Measurements from ENCODE around the gene L3MBTL4.
"Not testable (repeated sequence)": the region's sequence is repeated elsewhere in the genome, so short reads cannot be mapped to it uniquely, and the experiment has no call there.

L3MBTL4 gene

DNA sequence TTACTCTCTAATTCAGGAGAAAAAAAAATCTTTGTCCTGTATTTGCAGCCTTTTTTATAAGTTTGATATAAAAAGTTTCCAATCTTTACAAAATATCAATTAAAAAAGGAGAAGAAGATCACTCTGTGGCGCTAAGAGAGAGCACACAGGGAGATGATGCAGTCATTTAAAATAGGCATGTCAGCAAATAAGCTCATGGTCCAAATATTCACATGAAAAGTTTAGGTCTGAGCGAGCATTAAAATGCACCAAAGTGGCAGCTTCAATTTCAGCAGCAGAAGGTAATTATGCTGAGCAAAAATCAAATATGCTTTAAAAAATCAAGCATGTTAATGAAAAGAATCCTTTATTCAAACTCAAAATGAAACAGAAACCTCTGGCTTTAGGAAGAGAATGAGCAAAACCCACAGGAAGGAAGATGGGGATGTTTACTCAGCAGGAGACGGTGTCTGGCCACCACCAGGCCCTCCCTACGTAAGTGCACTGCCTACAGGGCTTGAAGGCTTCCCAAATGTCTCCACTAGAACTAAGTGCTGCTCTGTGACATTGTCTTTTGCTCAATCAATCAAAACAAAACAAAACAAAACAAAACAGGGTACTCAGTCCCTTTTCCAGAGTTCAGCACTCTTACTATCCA, 120.4 kb downstream of the L3MBTL4 start:
- no peak for DNase-seq

DNA sequence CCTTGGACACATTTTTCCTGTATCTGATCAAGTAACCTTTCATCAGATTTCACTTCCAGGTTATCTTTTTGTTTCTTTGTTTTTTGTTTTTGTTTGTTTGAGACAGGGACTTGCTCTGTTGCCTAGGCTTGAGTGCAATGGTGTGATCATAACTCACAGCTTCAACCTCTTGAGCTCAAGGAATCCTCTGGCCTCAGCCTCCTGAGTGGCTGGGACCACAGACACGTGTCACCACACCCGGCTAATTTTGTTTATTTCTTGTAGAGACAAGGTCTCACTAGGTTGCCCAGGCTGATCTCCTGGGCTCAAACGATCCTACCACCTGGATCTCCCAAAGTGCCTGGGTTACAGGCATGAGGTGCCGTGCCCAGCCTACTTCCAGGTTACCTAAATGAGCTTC, 124.9 kb downstream of the L3MBTL4 start:
- DNase-seq: no peak

DNA sequence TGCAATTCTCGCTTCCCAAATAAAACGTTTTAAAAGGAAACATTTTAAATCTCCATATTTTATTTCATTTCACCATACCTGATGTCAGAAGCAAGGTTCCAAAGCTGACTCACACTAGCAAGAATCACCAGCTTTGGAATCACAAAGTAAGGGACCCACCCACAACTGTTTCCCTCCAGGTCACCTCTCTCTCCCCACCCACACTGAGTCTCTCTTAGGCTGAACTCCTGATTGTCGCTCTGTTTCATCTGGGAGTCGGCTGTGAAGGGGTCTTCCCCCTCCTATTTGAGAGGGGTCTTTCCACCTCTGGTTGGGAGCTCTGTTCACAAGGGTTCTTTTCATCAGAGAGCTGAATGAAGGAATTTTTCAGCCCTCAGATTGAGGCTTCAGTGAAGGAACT, 128.1 kb downstream of the L3MBTL4 start:
- no peak for DNase-seq

DNA sequence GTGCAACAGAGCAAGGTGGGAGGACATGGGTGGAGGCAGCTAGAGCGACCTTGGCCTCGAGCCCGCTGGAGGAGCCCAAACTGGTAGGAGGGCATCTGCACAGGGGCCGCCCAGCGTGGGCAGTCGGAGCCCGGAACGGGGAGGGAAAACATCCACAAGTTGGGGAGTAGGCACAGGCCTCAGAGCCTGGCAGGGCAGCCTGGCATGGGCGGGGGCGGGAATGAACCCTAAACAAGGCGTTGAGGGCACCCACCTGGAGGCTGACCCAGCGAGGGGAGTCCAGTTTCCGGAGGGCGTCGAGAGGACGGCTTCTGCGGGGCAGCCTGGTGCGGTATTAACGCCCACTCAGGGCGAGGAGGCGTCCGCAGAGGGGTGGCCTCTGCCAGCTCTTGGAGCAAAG, 129.9 kb downstream of the L3MBTL4 start:
- DNase-seq: no peak

DNA sequence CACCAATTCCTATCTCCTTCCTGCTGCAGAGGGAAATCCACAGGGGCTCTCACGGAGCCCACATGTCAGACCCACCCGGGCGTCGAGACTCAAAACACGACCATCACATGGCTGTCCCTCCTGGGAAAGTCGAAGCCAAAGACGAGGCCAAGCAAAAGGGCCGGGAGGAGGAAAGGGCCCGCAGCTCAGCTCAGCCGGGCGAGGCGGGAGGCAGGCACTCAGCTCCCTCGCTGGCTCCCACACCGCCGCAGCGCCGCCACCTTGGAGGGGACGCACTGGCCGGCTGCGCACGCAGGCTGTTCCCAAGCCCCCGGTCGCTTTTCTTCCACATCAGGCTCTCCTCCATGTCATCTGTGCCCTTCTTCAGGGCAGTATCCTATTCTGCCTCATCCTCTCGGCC, 130.4 kb downstream of the L3MBTL4 start:
- no peak for DNase-seq

DNA sequence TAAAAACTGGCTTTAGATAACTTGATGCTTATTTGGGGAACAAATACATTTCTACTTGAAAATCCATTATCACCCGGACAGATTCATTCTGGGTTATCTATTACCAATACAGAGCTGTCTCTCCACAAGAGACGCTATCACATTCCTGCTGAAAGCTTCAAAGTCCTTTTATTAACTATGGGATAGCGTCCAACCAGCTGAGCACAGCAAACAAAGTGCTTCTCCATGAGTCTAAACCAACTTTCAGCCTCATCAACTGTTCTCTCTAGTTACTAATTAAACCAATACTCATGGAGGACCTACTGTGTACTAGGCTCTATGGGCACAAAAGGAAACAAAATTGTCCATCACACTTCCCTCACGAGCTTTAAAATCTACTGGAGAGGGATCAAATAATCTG, 132.8 kb downstream of the L3MBTL4 start:
- no peak for DNase-seq

DNA sequence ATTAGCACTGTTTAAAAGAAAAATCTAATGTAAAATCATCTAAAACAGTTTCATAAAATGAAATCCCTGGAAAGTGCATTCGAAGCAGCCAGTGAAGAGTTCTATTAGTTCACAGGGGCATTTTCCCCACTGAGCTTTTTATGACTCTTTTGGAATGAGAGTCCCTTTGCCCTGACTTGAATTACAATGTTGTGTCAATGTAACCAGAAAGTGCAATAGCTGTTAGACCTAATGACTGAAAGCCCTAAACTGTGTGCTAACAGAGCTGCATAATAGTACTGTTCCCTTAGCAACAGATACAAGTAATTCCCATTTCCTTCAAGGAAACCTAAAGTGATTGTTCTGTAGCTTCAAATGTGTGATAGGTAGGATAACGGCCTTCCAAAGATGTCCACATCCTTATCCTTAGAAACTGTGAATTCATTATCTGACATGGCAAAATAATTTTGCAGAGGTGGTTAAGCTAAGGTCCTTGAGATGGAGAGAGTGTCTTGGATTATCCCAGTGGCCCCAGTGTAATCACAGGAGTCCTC, 134.4 kb downstream of the L3MBTL4 start:
- no peak for DNase-seq

DNA sequence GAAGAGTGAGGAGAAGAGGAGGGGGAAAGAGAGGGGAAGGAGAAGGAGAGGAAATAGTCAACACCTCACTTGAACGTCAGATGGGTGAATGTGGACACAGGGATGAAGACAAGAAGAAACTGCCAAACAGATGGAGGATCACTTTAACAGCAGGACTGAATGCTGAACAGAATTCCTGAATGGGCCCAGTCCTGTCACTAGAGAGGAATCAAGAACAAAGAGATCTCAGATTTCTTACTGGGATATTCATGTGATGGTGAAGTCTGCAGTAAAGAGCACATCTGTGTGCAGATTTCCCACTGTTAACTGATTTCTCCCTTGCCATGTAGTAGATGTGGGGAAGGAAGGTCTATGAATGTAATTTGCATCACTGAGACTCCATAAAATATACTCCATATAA, 135.4 kb downstream of the L3MBTL4 start:
- no peak for DNase-seq

DNA sequence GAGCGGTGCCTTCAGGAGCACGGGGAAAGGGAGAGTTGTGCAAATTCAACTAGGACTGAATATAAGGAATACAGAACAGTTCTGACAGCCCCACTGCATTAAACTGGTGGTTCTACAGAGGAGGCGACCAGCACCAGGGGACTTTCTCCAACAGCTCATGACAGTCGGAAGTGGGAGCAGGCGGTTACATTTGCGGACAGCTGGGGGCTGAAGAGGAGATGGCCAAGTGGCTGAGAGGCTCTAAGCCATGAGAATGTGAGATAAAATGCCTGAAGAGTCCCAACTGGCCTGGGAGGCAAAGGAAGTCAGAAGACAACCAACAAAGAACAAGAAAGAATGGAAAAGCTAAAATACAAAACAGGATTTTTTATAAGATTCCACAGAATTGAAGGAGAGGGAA, 141.3 kb downstream of the L3MBTL4 start:
- DNase-seq: no peak

DNA sequence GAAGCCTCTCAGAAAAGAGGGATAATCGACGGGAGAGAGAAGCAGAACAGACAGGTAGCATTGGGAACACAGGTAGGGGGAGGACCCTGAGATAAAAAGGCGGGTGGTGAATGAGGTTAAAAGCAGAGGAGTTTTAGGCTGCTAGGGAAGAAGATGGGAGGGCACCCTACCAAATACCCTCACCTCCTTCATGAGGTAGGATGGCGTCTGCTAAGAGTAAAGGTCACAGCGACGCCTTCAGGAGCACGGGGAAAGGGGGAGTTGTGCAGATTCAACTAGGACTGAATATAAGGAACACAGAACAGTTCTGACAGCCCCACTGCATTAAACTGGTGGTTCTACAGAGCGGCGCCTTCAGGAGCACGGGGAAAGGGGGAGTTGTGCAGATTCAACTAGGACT, 142.6 kb downstream of the L3MBTL4 start:
- DNase-seq: not testable (repeated sequence)

DNA sequence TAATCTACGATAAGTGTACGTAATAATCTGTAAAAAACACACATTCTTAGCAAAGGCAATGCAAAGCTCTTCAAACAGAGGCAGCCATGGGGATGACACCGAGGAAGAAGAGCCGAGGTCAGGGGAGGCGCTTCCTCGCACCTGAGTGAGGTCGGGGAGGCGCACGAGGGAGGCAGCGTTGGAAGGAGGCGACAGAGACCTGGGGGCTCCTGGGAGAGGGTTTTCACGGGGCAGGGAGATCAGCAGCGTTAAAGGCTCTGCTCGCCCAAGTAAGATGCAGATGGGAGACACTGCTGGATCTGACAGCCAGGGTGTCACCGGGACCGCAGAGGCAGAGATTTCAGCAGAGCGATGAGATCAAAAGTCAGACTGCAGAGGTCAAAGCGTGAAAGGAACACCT, 143.1 kb downstream of the L3MBTL4 start:
- DNase-seq: no peak

DNA sequence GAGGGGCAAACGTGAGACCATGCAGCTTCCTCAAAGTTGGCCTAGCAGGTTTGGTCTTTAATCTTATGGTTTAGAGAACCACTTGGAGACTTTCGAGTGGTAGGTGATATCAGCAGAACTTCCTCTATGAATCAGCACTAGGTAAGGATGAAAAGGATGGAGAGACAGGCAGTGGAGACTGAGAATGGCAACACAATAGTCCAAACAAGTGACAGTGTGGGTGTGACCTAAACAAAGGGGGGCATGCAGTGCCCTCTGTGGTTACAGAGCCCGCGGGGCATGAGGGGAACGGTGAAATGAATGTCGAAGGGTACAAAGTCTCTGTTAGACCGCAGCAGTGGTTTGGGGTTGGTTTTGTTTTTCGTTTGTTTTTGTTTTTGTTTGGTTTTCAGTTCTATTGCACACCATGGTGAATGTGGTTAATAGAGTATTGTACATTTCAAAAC, 143.9 kb downstream of the L3MBTL4 start:
- DNase-seq: no peak

DNA sequence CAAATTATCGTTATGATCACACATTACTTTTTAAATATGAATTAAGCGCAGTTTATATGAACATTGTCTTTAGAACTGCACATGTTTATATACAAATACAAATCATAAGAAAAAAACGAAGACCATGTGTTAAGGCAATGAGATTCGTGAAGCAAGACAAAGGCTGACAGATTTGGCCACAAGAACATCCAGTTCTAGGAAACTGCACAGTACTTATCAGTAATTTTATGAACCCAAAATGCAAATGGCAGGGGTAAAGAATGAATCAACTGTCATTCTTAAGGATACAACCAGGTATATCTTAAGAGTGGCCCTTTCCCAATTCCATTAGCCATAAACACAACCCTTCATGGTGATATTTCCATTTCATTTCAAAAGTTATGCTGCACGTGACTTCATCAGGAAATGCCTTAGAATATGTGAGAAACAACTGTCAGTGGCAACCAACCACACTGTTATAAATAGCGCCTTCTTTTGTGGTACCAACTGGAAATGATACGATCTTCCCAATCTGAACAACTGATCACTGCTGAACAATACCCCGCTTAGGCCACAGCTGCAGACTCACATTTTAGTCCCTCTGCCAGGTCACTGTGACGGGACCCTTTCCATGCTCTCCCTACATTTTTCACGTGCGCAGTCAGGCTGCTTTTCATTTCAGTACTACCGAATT, 144.9 kb downstream of the L3MBTL4 start:
- DNase-seq: no peak

DNA sequence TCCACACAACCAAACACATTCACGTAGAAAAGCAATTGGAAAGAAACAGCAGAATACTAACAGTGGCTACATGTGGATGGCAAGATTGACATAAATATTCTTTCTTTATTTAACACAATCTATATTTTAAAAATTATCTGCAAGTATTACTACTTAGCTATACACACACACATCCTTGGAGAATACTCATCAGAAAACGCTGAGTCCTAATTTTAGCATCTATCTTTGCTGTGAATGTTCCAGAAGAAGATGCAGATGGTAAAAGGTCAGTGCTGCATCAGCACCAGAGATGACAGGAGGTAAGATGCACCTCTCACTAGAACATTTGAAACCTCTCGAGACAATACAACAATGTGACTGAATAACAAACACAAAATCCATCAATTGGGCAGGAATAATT, 148.5 kb downstream of the L3MBTL4 start:
- DNase-seq: no peak

DNA sequence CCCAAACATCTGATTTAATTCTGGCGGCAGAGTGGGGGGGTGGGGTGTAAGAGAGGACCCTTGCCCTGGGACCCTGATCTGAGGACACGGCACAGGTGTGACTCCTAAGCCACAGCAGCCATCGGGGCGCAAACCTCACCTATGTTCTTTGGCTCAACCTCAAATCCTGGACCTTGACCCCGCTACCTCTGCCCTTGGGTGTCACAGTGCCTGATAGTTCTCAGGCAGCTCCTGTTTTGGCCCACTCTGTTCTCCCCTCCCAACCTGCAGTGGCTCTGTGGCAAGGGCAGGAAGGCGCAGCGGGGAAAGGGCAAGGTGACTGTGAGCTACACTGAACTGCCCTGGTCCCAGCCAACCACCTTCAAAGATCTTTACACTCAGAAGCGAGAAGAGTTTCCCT, 152.8 kb downstream of the L3MBTL4 start:
- DNase-seq: no peak

DNA sequence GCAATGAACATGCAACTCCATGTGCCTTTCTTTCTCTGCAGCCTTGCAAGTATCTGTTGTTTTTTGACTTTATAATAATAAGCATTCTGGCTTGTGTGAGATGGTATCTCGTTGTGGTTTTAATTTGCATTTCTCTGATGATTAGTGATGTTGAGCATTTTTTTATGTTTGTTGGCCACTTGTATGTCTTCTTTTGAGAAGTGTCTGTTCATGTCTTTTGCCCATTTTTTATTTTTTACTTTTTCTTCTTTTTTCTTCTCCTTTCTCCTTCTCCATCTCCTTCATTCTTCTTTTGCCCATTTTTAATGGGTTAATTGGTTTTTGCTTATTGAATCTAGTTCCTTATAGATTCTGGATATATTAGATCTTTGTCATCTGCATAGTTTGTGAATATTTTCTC, 155.4 kb downstream of the L3MBTL4 start:
- DNase-seq: not testable (repeated sequence)

DNA sequence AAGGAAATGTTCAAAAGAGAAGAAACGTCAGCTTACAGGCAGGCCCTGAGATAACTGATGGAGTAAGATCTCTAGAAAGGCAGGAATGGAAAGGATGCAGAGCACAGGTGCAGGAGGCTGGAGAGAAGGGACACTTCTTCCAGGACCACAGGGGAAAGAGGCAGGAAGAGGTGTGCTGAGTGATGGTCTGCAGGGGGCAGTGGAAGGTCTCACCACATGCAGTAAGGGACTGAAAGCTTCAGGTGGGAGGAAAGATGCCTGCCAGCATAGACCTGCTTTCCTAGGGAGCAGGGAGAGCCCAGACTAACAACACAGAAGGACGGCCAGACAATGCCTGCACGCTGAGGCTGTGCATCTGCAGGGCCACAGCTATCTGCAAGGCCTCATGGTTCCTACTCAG, 156.8 kb downstream of the L3MBTL4 start:
- DNase-seq: no peak

DNA sequence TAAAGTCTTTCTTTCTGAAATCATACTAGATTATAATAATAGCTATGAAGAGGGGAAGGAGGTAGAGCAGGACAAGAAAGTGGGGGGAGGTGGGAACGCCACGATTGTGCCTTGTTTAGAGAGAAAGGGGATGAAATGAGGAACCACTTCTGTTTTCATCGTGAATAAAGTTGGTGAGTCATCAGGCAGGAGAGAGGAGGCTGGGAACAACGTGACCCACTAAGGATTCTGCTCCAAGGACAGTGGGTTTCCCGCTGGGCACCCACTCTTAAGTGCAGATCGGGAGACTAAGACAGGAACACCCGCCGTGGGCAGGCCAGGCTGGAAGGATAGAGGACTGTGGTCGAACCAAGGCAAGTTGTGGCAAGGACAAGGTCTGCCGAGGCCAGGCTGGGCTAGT, 158.2 kb downstream of the L3MBTL4 start:
- DNase-seq: no peak

DNA sequence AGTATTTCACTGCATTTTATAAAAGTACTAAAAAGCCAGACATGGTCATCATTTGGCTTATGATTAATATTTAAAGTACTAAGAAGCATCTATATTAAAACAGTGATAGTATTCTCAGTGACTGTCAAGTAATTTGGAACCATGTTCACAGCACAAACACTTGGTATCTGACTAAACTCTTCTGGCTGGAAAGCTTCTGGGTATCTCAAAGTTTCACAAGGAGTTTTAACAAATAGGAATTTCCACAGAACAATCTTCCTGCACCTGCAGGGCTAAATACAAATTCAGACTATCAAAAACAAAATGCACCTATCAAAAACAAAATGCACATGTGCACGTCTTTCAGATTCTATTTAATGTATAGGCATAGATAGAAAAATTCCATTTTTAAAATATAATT, 158.8 kb downstream of the L3MBTL4 start:
- no peak for DNase-seq

DNA sequence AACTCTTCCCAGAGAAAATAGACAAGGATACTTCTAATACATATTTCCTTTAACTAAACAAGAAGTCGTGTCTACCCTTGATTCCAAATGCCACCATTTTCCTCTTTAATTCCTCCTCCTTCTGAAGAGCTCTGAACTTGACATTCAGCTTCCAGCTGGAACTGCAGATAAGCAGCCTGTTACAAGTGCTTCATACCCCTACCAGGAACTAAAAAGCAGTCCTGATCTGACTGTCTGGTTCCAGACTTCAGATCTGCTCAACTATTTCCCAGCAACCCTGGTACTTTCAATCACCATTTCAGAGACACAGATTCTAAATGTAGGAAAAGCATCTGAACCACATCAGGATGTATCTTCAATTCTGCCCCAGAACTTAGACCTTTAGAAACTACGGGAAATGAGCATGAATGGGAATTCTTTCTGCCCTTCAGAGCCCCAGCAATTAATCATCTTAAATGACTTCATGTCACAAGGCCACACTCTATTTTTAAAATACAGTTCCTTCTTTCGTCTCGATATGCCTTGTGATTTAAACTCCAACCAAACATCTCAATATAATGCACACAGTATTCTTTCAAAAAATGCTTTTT, 159.5 kb downstream of the L3MBTL4 start:
- DNase-seq: no peak

DNA sequence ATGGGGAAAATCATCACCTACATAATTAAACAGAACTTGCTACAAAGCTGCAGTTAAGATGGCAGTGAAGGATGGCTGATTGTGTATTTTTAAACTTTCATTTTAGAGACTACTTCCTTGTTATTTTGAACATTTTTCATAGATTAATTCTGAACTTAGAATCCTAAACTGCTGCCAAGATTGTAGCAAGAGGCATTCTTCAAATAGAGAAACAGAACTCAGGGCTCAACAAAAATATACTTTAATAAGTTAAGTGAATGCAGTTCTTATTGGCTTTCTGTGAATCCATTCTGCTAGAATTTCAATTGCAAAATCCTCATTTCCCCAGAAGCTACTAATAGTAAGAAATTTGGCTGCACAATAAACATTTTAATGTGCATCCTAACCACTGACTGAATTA, 160.3 kb downstream of the L3MBTL4 start:
- DNase-seq: no peak

DNA sequence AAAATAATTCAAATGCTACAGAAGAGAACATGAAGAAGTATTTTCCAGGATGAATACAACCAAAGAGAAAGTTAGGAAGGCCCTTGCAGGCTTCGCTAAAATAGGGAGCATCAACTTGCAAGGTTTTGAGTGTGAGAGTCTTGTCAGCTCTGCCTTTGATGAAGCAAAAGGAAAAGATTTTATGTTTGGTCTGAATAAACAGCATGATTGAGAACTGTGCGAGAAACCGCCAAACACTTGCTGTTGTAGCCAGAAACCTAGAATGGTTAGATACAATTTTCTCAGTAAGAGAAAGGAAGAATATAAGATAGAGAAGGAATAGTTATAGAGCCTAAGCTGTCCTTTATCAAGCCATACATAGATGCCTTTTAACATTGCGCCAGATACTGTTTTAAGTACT, 163.6 kb downstream of the L3MBTL4 start:
- DNase-seq: no peak

DNA sequence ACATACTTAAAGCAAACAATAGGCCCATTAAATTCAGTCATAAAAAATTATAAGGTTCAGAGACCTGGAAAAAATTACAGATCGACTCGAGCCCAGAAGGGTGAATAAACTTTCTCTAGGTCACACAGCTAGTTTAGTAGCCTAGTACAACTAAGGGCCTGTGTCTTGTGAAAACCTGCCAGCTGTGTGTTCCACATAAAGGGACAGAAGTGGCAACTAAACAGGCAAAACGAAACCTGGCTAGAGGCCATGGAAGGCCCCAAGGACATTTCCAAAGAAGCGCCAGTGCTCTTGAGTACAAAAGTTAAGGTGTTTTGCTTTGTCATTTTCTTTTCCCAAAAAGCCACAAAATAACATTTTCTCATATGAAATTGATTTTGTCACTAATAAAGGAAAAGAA, 164.9 kb downstream of the L3MBTL4 start:
- no peak for DNase-seq

DNA sequence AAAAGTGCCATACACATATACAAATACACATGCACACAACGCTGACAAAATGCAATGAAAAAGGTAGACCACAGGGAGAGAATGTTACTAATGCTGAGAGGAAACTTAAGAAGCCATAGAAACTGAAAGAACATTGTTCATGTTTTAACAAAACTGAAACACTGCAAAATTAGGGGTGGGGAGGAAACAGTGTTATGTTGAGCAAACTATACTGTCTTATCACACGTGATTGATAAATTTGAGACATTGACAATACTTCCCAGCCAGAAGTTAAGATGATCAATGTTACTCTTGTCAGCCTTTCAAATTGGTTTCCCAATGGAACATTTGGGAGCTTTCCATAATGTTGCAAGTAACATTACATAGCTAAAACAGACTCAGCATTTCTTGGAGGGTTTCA, 165.5 kb downstream of the L3MBTL4 start:
- no peak for DNase-seq

Data from CD4-positive, alpha-beta T cell treated with Interleukin-21 for 1 hour (primary cell).